HEK293 (cell line): ENCODE results near the gene RNF224.

Source experiments
- CTCF ChIA-PET: fragments of 350-600 bp; formaldehyde crosslinking; extraction: SDS; loops from one replicate; lab custom pipeline; 2021; ENCODE audit warnings: antibody characterized with exemption; lab: Yijun Ruan, JAX
- POLR2A ChIA-PET: fragments of 300-600 bp; formaldehyde crosslinking; extraction: SDS; loops from one replicate; lab custom pipeline; 2020; ENCODE audit warnings: antibody characterized with exemption, inconsistent platforms; lab: Yijun Ruan, JAX
- H3K27ac ChIP-seq: fragments of 200-500 bp; sonication (Bioruptor generic); 2 replicates; pipeline ENCODE4 v1.5.1; 2014; ENCODE audit warnings: low read depth, low read length, control low read depth, inconsistent platforms; ENCODE audit errors: extremely low read depth
- H3K36me3 ChIP-seq, 2 experiments: fragments of 200-500 bp in 1 of 2; sonication (Bioruptor generic) in 1 of 2; 1 replicate in 1 of 2; 2 replicates in 1 of 2; pipeline ENCODE4 v1.5.1; 2014 to 2017; ENCODE audit warnings: inconsistent platforms in 2 of 2, low read length in 2 of 2; ENCODE audit not compliant: control insufficient read depth in 2 of 2, insufficient read depth in 1 of 2
- H3K4me1 ChIP-seq: fragments of 200-500 bp; sonication (Bioruptor generic); 2 replicates; pipeline ENCODE4 v1.5.1; 2014; ENCODE audit warnings: mild to moderate bottlenecking, low read length, inconsistent platforms; ENCODE audit not compliant: control insufficient read depth, insufficient read depth
- H3K4me3 ChIP-seq: 2 replicates; pipeline ENCODE4 v1.5.1; 2011; ENCODE audit warnings: low read depth, mild to moderate bottlenecking, control low read depth, low read length, moderate library complexity
- H3K9me3 ChIP-seq: fragments of 200-500 bp; sonication (Bioruptor generic); 2 replicates; pipeline ENCODE4 v1.5.1; 2014; ENCODE audit warnings: low read depth, low read length, inconsistent platforms; ENCODE audit not compliant: control insufficient read depth, insufficient read depth
- BCL11A ChIP-seq: fragments of 450-650 bp; formaldehyde crosslinking; IDR thresholded peaks from 2 replicates; pipeline ENCODE4 v1.5.1; 2016; ENCODE audit warnings: low read depth, missing biosample characterization, missing genetic modification characterization
- SP2 ChIP-seq: fragments of 450-650 bp; formaldehyde crosslinking; IDR thresholded peaks from 2 replicates; pipeline ENCODE4 v1.5.1; 2016; ENCODE audit warnings: missing biosample characterization, missing genetic modification characterization
- TCF7L2 ChIP-seq: IDR thresholded peaks from 2 replicates; pipeline ENCODE4 v1.6.1; 2011; ENCODE audit warnings: low read depth, mild to moderate bottlenecking, inconsistent platforms, low read length, moderate library complexity, borderline replicate concordance
- TSHZ1 ChIP-seq: fragments of 450-650 bp; formaldehyde crosslinking; IDR thresholded peaks from 2 replicates; pipeline ENCODE4 v1.5.1; 2016; ENCODE audit warnings: missing biosample characterization, missing genetic modification characterization, borderline replicate concordance
- ZBTB17 ChIP-seq: fragments of 450-650 bp; formaldehyde crosslinking; IDR thresholded peaks from 2 replicates; pipeline ENCODE4 v1.5.1; 2016; ENCODE audit warnings: missing biosample characterization, missing genetic modification characterization
- ZIC2 ChIP-seq: fragments of 450-650 bp; formaldehyde crosslinking; IDR thresholded peaks from 2 replicates; pipeline ENCODE4 v1.5.1; 2016; ENCODE audit warnings: missing biosample characterization, missing genetic modification characterization
- ZNF19 ChIP-seq: fragments of 450-650 bp; formaldehyde crosslinking; IDR thresholded peaks from 2 replicates; pipeline ENCODE4; 2016; ENCODE audit warnings: missing biosample characterization, missing genetic modification characterization, low read depth
- ZNF266 ChIP-seq: fragments of 450-650 bp; formaldehyde crosslinking; IDR thresholded peaks from 2 replicates; pipeline ENCODE4 v1.5.1; 2016; ENCODE audit warnings: missing biosample characterization, missing genetic modification characterization, low read depth
- ZNF341 ChIP-seq: fragments of 450-650 bp; formaldehyde crosslinking; IDR thresholded peaks from 2 replicates; pipeline ENCODE4; 2016; ENCODE audit warnings: low read depth, missing biosample characterization, missing genetic modification characterization
- ZNF423 ChIP-seq: fragments of 450-650 bp; formaldehyde crosslinking; IDR thresholded peaks from 2 replicates; pipeline ENCODE4 v1.5.1; 2016; ENCODE audit warnings: missing biosample characterization, missing genetic modification characterization
- ZNF433 ChIP-seq: fragments of 450-650 bp; formaldehyde crosslinking; IDR thresholded peaks from 2 replicates; pipeline ENCODE4 v1.5.1; 2016; ENCODE audit warnings: missing biosample characterization, missing genetic modification characterization, low read depth
- ZNF488 ChIP-seq: fragments of 450-650 bp; formaldehyde crosslinking; IDR thresholded peaks from 2 replicates; pipeline ENCODE4 v1.5.1; 2016; ENCODE audit warnings: missing biosample characterization, missing genetic modification characterization
- ZNF596 ChIP-seq: fragments of 450-650 bp; IDR thresholded peaks from 2 replicates; pipeline ENCODE4 v1.5.0; 2018; ENCODE audit warnings: missing biosample characterization, mild to moderate bottlenecking, missing genetic modification characterization, moderate library complexity
- ZNF639 ChIP-seq: fragments of 450-650 bp; formaldehyde crosslinking; IDR thresholded peaks from 2 replicates; pipeline ENCODE4 v1.5.1; 2016; ENCODE audit warnings: missing biosample characterization, missing genetic modification characterization
- ZNF658 ChIP-seq: fragments of 450-650 bp; formaldehyde crosslinking; IDR thresholded peaks from 2 replicates; pipeline ENCODE4; 2016; ENCODE audit warnings: missing biosample characterization, missing genetic modification characterization
- ZSCAN18 ChIP-seq: fragments of 450-650 bp; formaldehyde crosslinking; IDR thresholded peaks from 2 replicates; pipeline ENCODE4 v1.5.1; 2016; ENCODE audit warnings: missing biosample characterization, missing genetic modification characterization
- TF ChIP-seq, protein P1 (sequence below): fragments of 450-650 bp; formaldehyde crosslinking; IDR thresholded peaks from 2 replicates; pipeline ENCODE4 v1.5.1; 2016; ENCODE audit warnings: missing biosample characterization, missing genetic modification characterization
- TF ChIP-seq, protein P2 (sequence below): fragments of 450-650 bp; formaldehyde crosslinking; optimal IDR thresholded peaks from 2 replicates; pipeline ENCODE3; 2016; ENCODE audit warnings: missing biosample characterization, mild to moderate bottlenecking, missing genetic modification characterization

Gene RNF224

DNA sequence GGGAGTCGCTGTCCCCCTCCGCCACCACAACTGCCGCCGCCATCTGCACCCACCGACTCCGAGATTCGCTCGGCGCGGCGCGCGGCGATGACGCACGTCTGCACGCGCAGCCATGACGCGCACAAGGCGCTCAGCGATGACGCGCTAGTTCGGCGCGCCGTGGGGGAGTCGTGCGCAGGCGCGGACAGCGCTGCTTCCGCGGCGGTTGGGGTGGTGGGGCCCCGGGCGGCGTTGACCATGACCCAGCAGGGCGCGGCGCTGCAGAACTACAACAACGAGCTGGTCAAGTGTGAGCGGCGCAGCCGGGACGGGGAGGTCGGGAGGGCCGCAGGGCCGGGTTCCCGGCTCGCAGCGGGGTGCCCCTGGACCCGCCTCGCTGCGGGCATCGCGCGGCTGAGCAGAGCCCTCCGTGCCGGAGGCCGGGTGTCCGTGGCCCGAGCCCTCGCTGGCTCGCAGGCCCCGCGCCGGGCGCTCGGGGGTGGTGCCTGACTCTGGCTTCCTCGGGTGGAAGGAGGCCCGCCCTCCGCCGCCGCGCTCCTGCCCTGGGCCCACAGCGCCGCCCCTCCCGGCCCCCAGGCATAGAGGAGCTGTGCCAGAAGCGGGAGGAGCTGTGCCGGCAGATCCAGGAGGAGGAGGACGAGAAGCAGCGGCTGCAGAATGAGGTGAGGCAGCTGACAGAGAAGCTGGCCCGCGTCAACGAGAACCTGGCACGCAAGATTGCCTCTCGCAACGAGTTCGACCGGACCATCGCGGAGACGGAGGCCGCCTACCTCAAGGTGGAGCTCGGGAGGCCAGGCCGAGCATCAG, 38.6 kb upstream of the RNF224 start, which contains the start of the genes ANAPC2 and SSNA1 (continued):
- TF ChIP-seq ZNF639 (tag by site-specific recombination) (peak; percentile 92; the same call in 1 of the 2 replicates), SP2 (tag by site-specific recombination) (peak; percentile 65), ZNF266 (tag by site-specific recombination) (no peak), ZNF423 (tag by site-specific recombination) (no peak), ZNF19 (tag by site-specific recombination) (no peak), TSHZ1 (peak; percentile 35; the same call in 1 of the 2 replicates), ZSCAN18 (tag by site-specific recombination) (peak; percentile 52; the same call in 1 of the 2 replicates), BCL11A (tag by site-specific recombination) (0 out of 2 replicates have a peak, but pooled peaks have one; percentile 14), ZNF596 (tag by site-specific recombination) (no peak), TCF7L2 (no peak), ZNF341 (peak; percentile 99), ZNF488 (tag by site-specific recombination) (no peak)
- TF ChIP-seq, protein P1, sequence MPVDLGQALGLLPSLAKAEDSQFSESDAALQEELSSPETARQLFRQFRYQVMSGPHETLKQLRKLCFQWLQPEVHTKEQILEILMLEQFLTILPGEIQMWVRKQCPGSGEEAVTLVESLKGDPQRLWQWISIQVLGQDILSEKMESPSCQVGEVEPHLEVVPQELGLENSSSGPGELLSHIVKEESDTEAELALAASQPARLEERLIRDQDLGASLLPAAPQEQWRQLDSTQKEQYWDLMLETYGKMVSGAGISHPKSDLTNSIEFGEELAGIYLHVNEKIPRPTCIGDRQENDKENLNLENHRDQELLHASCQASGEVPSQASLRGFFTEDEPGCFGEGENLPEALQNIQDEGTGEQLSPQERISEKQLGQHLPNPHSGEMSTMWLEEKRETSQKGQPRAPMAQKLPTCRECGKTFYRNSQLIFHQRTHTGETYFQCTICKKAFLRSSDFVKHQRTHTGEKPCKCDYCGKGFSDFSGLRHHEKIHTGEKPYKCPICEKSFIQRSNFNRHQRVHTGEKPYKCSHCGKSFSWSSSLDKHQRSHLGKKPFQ (tag by site-specific recombination): no peak

DNA sequence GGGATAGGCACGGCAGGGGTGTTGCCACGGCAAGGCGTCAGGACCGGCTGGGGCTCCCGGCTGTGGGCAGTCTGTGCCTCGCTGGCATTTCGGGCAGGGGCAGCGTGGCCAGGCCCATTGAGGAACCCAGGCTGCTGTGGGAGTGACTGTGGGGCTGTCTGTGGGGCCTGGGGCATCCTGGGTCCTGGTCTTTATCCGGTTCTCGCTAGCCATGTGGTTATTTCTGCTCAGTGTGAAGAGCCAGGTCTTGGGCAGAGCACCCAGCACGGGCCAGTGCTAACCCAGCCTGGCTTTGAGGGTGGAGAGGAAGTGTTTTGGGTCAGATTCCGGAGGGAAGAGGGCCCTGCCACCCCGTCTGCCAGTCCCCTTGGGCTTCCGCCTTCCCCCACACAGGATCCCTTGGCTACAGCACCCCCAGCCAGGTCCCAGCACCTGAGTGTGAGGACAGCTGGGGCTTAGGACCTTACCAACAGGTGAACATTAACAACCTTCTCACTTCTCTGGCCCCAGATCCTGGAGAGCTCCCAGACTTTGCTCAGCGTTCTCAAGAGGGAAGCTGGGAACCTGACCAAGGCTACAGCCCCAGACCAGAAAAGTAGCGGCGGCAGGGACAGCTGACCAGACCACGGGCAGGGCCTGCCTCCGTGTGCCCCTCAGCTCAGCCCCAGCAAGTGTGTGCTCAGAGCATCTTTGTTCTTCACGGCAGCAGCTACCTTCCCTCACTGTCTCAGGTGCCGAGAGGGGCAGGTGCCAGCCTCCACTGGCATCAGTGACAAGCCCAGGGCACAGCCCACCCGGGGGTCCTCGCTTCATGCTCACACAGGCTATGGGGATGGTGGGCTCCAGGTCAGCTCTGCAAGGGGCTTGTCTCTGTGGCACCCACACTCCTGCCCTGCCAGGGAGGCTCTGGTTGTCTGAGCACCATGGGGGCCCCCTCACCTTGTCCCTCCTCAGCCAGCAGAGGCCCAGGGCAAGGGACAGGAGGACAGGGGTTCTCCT, 37.7 kb upstream of the RNF224 start:
- H3K36me3 ChIP-seq: peaks cover 0 to 60% of the 10 kb centered on the region in 2 experiments; a peak in 1 of 3 replicates
- peak overlapping the region; percentile 92 for H3K4me3 ChIP-seq
- CTCF ChIA-PET: interaction anchor here (0.7 to 3.5 kb wide), 16 partner anchors 8 to 461 kb away, joined by 3 to 22 read pairs (median 4); partner anchors contain the start of genes NDOR1, RNF224, TMEM203 and TPRN
- H3K27ac ChIP-seq: peak overlapping the region; percentile 92
- POLR2A ChIA-PET: interaction anchor here (0.5 to 7.1 kb wide), 28 partner anchors 9 to 415 kb away, joined by 3 to 178 read pairs (median 5); partner anchors contain the start of genes LRRC26, MAN1B1, MRPL41 and NDOR1
- H3K4me1 ChIP-seq: peaks cover 14% of the 10 kb centered on the region
- no peaks in the 10 kb centered on the region for H3K9me3 ChIP-seq
- TF ChIP-seq SP2 (tag by site-specific recombination) (no peak), ZNF658 (tag by site-specific recombination) (no peak), ZNF433 (tag by site-specific recombination) (no peak), TSHZ1 (no peak), ZBTB17 (tag by site-specific recombination) (0 out of 2 replicates have a peak, but pooled peaks have one; percentile 40), ZIC2 (tag by site-specific recombination) (peak; percentile 68; the same call in 1 of the 2 replicates)
- TF ChIP-seq, protein P2, sequence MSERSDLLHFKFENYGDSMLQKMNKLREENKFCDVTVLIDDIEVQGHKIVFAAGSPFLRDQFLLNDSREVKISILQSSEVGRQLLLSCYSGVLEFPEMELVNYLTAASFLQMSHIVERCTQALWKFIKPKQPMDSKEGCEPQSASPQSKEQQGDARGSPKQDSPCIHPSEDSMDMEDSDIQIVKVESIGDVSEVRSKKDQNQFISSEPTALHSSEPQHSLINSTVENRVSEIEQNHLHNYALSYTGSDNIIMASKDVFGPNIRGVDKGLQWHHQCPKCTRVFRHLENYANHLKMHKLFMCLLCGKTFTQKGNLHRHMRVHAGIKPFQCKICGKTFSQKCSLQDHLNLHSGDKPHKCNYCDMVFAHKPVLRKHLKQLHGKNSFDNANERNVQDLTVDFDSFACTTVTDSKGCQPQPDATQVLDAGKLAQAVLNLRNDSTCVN (tag by site-specific recombination): no peak
